GM10847 (cell line): Measurements from ENCODE around the gene ZNF107.

Experiments used
- POLR2A ChIP-seq: IDR thresholded peaks from 2 replicates; pipeline ENCODE4 v1.6.1; 2011; ENCODE audit not compliant: insufficient read length; ENCODE audit errors: extremely low read depth

The ZNF107 gene

GRCh38 chr7:64672414-64672813 is 6.5 kb downstream of the ZNF107 start:
- no peak for TF ChIP-seq POLR2A

DNA sequence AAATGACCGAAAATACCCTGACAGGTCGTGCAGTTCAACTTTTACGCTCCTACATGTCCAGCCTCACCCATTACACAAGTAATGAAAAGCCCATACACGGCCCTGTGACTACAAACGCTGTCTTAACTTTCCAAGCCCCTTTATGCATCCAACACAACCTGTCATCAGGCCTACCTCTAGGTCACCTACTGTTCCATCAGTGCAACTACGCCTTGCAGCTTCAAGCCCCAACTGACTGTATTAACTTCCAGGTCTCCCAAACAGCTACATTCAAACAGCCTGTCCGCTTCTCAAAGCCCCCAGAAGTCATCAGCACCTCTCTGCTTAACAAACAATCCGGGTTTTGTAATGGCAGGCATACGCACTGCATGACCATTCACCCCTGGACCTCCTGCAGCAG is 19.2 kb downstream of the ZNF107 start:
- TF ChIP-seq POLR2A: no peak

DNA sequence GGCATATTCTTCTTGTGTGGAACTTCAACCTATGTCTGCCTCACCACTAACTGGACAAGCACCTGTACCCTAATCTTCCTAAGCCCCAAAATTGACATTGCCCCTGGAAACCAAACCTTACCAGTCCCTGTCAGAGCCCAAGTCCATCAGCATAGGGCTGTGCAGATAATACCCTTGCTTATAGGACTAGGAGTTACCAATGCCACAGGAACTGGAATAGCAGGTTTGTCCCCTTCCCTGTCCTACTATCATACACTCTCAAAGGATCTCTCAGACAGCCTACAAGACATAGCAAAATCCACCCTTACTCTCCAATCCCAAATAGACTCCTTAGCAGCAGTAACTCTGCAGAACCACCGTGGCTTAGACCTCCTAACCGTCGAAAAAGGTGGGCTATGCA is 19.8 kb downstream of the ZNF107 start:
- no peak for TF ChIP-seq POLR2A

DNA sequence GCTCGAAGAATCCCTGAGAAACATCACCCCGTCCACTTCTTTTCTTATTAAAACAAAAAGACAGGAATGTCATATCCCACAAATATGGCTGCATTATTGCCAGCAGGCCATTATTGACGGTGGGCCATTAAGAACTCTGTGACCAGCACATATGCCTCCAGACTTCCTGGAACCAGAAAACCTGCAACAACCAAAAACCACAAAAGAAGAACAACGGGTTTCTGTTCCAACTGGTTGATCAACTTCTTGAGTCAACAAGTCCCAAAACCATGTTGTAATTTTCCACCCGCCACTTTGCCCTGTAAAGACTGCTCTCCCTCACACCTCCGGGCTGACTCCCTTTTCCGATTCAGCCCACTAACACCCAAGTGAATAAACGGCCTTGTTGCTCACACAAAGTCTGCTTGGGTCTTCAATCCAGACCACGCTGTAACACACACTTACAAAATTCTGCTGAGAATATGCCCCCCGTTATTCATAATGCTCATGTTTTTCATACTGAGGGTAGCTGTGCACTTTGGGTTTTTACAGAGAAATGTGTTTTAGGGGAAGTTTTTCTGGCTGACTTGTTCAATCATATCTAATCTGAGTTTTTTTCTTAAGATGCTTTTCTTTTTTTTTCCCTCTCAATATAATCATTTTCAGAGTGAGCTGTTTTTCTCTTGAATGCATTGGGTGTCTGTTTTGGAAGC is 20.7 kb downstream of the ZNF107 start:
- no peak for TF ChIP-seq POLR2A

GRCh38 chr7:64687249-64687648 is 21.3 kb downstream of the ZNF107 start:
- TF ChIP-seq POLR2A: no peak

- TF ChIP-seq POLR2A: no peak
Measured at GRCh38 chr7:64688988-64689387, 23.1 kb downstream of the ZNF107 start.

DNA sequence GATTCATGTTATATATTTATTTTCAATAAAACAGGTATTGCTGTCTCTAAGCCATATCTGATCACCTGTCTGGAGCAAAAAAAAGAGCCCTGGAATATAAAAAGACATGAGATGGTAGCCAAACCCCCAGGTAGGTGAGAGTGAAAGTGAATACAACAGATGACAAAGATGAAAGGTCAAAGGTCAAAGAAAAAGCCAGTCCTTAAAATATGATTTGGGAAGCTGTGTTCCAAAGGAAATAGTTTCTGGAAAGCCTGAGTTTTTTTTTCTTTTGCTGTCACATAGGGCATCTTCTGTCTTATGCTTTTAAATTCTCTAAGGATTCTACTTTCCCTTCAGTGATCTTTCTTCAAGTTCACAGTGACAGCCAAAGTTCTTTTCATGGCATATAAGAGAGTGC is 25.9 kb downstream of the ZNF107 start:
- TF ChIP-seq POLR2A: no peak

DNA sequence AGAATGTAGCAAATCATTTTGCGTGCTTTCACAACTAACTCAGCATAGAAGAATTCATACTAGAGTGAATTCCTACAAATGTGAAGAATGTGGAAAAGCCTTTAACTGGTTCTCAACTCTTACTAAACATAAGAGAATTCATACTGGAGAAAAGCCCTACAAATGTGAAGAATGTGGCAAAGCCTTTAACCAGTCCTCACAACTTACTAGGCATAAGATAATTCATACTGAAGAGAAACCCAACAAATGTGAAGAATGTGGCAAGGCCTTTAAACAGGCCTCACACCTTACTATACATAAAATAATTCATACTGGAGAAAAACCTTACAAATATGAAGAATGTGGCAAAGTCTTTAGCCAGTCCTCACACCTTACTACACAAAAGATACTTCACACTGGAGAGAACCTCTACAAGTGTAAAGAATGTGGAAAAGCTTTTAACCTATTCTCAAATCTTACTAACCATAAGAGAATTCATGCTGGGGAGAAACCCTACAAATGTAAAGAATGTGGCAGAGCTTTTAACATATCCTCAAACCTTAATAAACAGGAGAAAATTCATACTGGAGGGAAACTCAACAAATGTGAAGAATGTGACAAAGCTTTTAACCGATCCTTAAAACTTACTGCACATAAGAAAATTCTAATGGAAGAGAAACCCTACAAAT is 40.8 kb downstream of the ZNF107 start:
- TF ChIP-seq POLR2A: no peak

DNA sequence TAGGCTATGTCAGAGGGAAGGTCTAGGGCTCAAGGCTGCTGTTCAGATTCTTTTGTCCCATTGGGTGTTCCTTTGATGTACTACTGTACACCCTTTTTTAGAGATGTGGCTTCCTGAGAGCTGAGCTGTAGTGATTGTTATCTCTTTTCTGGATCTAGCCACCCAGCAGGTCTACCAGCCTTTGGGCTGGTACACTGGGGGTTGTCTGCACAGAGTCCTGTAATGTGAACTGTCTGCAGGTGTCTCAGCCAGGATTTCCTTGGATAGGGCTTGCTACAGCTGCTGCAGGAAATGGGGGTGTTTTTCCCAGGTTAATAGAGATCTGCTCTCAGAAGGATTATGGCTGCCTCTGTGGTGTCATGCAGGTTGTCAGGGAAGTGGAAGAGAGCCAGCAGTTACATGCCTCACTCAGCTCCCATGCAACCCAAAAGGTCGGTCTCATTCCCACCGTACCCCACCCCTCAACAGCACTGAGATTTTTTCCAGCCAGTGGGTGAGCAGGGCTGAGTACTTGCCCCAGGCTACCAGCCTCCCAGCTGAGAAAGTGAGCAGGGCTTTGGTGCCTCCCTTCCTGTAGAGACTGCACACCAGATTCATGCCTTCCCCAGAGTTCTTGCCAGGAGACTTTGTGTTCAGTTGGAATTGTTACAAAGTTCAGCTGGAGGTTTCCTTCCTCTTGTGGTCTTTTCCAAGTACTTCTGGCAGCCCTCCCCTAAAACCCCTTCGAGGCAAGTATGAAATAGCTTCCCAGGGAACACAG is 63.3 kb downstream of the ZNF107 start:
- no peak for TF ChIP-seq POLR2A

GRCh38 chr7:64733550-64734240 is 67.8 kb downstream of the ZNF107 start:
- no peak for TF ChIP-seq POLR2A

- TF ChIP-seq POLR2A: no peak
Measured at GRCh38 chr7:64736575-64736974, 70.6 kb downstream of the ZNF107 start.

- no peak for TF ChIP-seq POLR2A
Measured at GRCh38 chr7:64744680-64745079, 78.7 kb downstream of the ZNF107 start.

DNA sequence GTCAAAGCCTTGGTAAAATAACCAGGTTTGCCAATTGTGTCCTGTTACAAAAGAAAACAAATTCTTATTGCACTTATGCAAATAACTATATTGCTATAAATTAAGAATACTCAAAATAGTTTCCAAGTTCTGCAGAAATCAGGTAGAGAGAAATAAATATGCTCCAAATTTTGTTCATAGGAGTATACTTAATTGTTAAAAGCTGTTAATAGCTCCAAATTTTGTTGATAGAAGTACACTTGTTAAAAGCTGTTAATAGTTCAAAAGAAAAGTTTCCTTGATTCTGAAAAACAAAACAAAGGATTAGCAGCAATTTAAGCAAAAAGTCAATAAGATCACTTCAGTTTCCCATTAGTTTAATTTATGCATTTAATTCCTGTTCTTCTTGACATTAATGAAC is 81.9 kb downstream of the ZNF107 start:
- no peak for TF ChIP-seq POLR2A

DNA sequence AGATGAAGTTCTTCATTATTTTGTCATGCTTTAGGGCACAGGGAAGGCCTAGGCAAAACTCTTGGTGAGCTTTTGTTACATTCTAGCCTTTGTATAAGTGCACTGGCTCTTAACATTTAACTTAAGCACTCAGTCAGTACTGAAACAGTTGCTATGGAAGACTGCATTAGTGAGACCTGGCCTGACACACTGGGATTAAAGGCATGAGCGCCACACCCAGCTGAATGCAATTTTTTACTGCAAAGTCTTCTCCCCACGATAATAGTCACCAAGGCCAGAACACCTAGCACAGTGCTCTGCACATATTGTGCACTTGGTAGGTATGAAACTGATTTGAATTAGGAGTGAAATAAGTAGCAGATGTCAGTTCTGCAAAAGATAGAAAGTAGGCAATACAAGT is 87.1 kb downstream of the ZNF107 start:
- no peak for TF ChIP-seq POLR2A

DNA sequence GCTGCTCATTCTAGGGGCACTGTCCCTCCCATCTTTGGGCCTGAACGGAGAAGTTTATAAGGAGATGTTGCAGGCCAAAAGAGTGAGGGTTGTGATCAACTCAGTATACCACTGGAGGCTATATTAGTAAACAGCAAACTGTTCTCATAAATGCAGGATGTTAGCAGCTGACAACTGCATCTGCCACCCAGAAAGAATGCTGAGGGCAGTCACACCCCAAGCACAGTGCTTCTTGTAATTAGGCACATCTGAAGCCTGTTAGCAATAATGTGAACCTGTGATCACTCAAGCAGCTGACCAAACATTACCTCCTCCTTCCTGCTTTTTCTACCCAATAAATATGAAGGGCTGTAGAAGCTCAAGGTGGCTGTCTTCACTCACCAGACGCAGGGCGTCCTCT is 89.9 kb downstream of the ZNF107 start:
- TF ChIP-seq POLR2A: no peak

GRCh38 chr7:64758151-64758550 is 92.2 kb downstream of the ZNF107 start:
- no peak for TF ChIP-seq POLR2A
